PFSK-1 (cell line): ENCODE data around the gene CAMSAP1.

Experiments
- FOXP2 ChIP-seq: optimal IDR thresholded peaks from 2 replicates; pipeline ENCODE3; 2011; ENCODE audit warnings: borderline replicate concordance, control low read depth, inconsistent platforms; ENCODE audit not compliant: insufficient read depth; ENCODE audit errors: extremely low read length, extremely low read depth
- POLR2AphosphoS5 ChIP-seq: IDR thresholded peaks from 2 replicates; pipeline ENCODE4 v1.6.1; 2012; ENCODE audit warnings: low read depth, mild to moderate bottlenecking, control low read depth, low read length, moderate library complexity
- SIN3A ChIP-seq: IDR thresholded peaks from 2 replicates; pipeline ENCODE4 v1.6.1; 2012; ENCODE audit warnings: mild to moderate bottlenecking, low read length, moderate library complexity, borderline replicate concordance; ENCODE audit not compliant: insufficient read depth
- TAF1 ChIP-seq: IDR thresholded peaks from 2 replicates; pipeline ENCODE4 v1.6.1; 2012; ENCODE audit warnings: low read length, control low read depth, borderline replicate concordance; ENCODE audit not compliant: insufficient read depth
- TF ChIP-seq, protein P1 (sequence below), 2 experiments: IDR thresholded peaks; 2 replicates each; pipeline versions ENCODE4 v1.6.1 to v1.8.0; 2011 to 2012; ENCODE audit warnings: low read depth in 2 of 2, low read length in 2 of 2, control low read depth in 1 of 2, inconsistent platforms in 1 of 2, mild to moderate bottlenecking in 1 of 2, moderate library complexity in 1 of 2; ENCODE audit not compliant: insufficient read depth in 1 of 2

Gene CAMSAP1

DNA sequence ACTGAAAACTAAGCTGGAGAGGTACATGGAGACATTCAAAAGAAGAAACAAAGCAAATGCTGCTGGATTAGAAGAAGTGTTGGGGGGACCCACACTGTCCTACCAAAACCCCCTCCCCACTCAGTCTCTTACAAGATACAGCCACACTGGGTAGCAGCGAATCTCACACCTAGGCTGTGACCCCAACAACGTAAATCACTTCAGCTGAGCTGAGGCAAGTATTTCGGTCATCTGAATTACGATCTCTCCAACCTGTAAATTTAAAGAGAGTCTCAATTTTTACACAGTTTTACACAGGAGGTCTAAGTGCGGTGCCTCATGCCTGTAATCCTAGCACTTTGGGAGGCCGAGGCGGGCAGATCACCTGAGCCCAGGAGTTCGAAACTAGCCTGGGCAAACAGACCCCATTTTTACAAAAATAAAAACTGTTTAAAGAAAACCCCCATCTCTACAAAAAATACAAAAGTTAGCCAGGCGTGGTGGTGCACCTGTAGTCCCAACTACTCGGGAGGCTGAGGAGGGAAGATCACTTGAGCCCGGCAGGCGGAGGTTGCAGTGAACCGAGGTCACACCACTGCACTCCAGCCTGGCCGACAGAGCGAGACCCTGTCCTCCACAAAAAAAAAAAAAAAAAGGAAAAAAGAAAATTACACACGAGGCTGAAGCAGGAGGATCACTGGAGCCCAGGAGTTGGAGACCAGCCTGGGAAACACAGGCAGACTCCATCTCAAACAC lies 3.4 kb downstream of the CAMSAP1 start:
- TF ChIP-seq, protein P1, sequence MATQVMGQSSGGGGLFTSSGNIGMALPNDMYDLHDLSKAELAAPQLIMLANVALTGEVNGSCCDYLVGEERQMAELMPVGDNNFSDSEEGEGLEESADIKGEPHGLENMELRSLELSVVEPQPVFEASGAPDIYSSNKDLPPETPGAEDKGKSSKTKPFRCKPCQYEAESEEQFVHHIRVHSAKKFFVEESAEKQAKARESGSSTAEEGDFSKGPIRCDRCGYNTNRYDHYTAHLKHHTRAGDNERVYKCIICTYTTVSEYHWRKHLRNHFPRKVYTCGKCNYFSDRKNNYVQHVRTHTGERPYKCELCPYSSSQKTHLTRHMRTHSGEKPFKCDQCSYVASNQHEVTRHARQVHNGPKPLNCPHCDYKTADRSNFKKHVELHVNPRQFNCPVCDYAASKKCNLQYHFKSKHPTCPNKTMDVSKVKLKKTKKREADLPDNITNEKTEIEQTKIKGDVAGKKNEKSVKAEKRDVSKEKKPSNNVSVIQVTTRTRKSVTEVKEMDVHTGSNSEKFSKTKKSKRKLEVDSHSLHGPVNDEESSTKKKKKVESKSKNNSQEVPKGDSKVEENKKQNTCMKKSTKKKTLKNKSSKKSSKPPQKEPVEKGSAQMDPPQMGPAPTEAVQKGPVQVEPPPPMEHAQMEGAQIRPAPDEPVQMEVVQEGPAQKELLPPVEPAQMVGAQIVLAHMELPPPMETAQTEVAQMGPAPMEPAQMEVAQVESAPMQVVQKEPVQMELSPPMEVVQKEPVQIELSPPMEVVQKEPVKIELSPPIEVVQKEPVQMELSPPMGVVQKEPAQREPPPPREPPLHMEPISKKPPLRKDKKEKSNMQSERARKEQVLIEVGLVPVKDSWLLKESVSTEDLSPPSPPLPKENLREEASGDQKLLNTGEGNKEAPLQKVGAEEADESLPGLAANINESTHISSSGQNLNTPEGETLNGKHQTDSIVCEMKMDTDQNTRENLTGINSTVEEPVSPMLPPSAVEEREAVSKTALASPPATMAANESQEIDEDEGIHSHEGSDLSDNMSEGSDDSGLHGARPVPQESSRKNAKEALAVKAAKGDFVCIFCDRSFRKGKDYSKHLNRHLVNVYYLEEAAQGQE (IDR thresholded peaks at IDR 0.05; ENCODE audit: insufficient read depth in 1 of 2, low read depth in 2 of 2, low read length in 2 of 2) = no peak
- TF ChIP-seq FOXP2 = no peak
- TF ChIP-seq SIN3A = no peak
- no peak for TF ChIP-seq TAF1
- TF ChIP-seq POLR2AphosphoS5 = no peak

DNA sequence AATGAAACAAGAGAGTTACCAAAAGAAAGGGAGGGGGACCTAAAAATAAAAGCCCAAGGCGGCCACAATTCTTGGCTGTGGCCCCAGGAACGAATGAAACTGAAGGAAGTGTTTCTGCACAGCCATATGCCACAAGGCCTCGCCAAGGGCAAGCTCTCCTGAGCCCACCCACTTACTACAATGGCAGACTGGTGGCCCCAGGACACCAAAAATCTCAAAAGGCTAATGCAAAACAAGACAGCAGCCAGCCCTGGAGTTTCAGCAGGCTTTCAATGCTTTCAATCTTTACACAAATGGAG lies 4.0 kb downstream of the CAMSAP1 start:
- no peak for TF ChIP-seq TAF1
- no peak for TF ChIP-seq POLR2AphosphoS5
- TF ChIP-seq, protein P1 (IDR thresholded peaks at IDR 0.05; ENCODE audit: insufficient read depth in 1 of 2, low read depth in 2 of 2, low read length in 2 of 2) = no peak
- TF ChIP-seq SIN3A = no peak
- no peak for TF ChIP-seq FOXP2

DNA sequence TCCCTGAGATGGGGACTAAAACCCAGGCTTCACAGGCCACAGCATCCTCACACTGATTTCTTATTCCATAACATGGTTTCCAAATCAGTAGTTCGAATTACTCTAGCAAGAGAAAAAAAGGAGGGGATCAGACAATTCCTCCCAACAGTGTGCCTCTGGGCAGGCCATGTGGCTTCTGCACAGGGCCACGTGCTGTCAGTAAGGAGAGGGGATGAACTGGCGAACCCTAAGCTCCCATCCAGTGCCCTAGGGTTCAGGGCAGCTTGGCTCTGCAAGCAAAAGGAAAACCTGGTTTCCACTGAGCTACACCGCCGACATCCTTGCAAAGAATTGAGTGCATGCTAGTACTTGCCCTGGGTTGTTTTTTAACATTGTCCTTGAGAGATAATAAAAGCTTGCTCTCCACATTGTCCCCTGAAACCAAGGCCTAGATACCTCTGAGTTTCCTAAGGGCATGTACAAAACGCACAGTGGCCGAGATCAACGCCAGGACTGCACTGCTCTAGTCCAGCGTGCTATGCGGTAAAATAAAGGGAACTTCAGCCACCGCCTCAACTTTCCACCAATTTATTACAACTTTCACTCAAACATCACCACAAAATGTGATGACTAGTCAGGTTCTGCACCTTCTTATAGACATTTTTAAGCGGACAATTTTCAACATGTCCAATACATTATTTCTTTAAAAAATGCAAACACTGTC lies 4.5 kb downstream of the CAMSAP1 start:
- TF ChIP-seq, protein P1 (IDR thresholded peaks at IDR 0.05; ENCODE audit: insufficient read depth in 1 of 2, low read depth in 2 of 2, low read length in 2 of 2) = no peak
- TF ChIP-seq TAF1 (no peak), POLR2AphosphoS5 (no peak), SIN3A (no peak)

DNA sequence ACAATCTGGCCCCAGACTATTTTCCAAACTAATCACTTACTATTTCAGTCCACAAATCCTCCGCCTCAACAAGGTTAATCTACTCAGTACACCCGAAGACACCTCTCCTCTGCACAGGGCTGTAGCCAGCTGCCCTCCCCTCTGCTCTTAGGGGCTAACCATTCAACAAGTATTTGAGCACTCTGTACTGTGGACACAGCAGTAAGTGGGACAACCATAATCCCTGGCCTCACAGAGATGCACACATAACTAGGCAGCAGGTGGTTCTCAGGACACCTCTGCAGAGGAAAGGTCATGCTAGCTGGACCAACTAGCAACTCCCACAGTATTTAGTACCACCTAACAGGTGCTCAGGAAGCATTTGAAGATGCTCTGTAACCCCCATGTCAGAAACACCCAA lies 5.5 kb downstream of the CAMSAP1 start:
- TF ChIP-seq POLR2AphosphoS5 (no peak), FOXP2 (no peak), TAF1 (no peak), SIN3A (no peak)
- TF ChIP-seq, protein P1 (IDR thresholded peaks at IDR 0.05; ENCODE audit: insufficient read depth in 1 of 2, low read depth in 2 of 2, low read length in 2 of 2) = no peak
